Liver (tissue), 3 donors: Measurements from ENCODE around the gene AMPD3.

ENCODE experiments used
- HNF4G ChIP-seq: IDR thresholded peaks from 2 replicates; pipeline ENCODE4 v1.6.1; 2016; ENCODE audit warnings: antibody characterized with exemption
- TF ChIP-seq, protein P1 (sequence below): fragments of 150-350 bp; IDR thresholded peaks from 2 replicates; pipeline ENCODE4 v1.5.1; 2017; ENCODE audit warnings: improper control_type of control experiment, low read depth, low read length; ENCODE audit not compliant: missing input control
- TF ChIP-seq, protein P2 (sequence below): IDR thresholded peaks from 2 replicates; pipeline ENCODE4 v1.6.1; 2016; ENCODE audit warnings: antibody characterized with exemption
- TF ChIP-seq, protein P3 (sequence below): IDR thresholded peaks from 2 replicates; pipeline ENCODE4 v1.6.1; 2016; ENCODE audit warnings: antibody characterized with exemption, mild to moderate bottlenecking
- donor health status: healthy.
- donor health status: healthy.

DNA sequence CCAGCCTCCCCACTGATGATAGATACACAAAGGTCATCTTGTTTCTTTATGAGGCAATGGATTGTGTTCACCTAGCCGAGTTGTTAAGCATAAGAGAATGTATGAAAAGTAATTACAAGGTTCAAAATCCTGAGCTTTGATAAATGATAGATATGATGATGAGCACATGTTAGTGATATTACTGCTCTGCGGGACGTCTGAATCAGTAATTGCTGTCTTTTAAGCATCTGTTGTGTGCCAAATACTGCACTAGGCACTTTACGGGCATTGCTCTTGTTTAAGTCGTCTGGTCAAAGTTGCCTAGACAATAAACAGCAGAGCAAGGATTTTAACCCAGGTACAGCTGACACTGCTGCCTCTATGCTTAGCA, 86.5 kb downstream of the AMPD3 start:
- TF ChIP-seq, protein P1, sequence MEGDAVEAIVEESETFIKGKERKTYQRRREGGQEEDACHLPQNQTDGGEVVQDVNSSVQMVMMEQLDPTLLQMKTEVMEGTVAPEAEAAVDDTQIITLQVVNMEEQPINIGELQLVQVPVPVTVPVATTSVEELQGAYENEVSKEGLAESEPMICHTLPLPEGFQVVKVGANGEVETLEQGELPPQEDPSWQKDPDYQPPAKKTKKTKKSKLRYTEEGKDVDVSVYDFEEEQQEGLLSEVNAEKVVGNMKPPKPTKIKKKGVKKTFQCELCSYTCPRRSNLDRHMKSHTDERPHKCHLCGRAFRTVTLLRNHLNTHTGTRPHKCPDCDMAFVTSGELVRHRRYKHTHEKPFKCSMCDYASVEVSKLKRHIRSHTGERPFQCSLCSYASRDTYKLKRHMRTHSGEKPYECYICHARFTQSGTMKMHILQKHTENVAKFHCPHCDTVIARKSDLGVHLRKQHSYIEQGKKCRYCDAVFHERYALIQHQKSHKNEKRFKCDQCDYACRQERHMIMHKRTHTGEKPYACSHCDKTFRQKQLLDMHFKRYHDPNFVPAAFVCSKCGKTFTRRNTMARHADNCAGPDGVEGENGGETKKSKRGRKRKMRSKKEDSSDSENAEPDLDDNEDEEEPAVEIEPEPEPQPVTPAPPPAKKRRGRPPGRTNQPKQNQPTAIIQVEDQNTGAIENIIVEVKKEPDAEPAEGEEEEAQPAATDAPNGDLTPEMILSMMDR, result no peak
- TF ChIP-seq, protein P2, sequence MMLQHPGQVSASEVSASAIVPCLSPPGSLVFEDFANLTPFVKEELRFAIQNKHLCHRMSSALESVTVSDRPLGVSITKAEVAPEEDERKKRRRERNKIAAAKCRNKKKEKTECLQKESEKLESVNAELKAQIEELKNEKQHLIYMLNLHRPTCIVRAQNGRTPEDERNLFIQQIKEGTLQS, result no peak
- no peak for TF ChIP-seq HNF4G
- TF ChIP-seq, protein P3, sequence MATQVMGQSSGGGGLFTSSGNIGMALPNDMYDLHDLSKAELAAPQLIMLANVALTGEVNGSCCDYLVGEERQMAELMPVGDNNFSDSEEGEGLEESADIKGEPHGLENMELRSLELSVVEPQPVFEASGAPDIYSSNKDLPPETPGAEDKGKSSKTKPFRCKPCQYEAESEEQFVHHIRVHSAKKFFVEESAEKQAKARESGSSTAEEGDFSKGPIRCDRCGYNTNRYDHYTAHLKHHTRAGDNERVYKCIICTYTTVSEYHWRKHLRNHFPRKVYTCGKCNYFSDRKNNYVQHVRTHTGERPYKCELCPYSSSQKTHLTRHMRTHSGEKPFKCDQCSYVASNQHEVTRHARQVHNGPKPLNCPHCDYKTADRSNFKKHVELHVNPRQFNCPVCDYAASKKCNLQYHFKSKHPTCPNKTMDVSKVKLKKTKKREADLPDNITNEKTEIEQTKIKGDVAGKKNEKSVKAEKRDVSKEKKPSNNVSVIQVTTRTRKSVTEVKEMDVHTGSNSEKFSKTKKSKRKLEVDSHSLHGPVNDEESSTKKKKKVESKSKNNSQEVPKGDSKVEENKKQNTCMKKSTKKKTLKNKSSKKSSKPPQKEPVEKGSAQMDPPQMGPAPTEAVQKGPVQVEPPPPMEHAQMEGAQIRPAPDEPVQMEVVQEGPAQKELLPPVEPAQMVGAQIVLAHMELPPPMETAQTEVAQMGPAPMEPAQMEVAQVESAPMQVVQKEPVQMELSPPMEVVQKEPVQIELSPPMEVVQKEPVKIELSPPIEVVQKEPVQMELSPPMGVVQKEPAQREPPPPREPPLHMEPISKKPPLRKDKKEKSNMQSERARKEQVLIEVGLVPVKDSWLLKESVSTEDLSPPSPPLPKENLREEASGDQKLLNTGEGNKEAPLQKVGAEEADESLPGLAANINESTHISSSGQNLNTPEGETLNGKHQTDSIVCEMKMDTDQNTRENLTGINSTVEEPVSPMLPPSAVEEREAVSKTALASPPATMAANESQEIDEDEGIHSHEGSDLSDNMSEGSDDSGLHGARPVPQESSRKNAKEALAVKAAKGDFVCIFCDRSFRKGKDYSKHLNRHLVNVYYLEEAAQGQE, result no peak
